NCI-H187 (cell line): Measurements from ENCODE around the gene ADRA2C.

Experiments
- DNase-seq, 2 experiments: peaks; one replicate each; lab custom pipeline; 2025; lab: John Stamatoyannopoulos, UW

ADRA2C gene

DNA sequence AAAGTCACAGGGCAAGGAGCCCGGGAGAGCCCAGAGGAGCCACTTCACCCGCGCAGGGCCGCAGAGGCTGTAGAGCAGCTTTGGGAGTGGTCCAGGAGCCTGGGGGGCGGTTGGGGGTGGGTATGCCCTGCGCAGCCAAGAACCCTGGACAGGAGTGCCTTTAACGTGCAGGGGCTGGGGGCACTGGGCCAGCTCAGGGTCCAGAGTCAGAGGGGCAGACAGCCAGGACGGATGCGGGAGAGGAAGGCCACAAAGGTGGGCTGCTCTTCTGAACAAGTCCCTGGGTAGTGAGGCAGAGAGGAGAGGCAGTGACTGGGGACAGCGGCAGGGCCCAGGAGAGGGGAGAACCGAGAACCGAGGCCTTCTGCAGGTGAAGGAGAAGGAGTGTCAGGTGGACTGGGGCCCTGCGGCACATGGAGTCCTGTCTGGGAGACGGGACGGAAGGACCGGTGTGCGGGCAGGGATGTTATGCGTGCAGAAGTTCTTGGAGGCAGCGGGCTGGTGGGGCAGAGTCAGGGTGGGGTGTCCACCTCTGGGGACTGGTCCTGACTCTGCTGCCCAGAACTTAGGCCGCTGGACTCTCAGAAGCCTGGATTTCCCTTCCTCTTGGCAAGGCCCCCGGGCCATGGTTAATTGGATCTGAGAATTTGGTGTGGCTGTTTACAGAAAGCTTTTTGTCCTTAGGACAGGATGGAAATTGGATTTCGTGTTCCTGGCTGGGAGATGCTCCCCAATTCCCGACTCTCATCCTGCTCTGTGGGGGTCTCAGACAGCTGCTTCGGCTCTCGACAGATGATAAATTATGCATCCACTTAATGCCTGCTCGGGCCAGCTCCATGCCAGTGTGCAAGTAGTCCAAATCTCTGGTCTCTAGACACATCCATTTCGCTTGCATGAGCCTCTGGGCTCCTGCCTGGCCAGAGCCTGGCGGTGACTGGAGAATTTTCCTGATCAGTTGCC lies 31.9 kb downstream of the ADRA2C start:
- no peak for DNase-seq

DNA sequence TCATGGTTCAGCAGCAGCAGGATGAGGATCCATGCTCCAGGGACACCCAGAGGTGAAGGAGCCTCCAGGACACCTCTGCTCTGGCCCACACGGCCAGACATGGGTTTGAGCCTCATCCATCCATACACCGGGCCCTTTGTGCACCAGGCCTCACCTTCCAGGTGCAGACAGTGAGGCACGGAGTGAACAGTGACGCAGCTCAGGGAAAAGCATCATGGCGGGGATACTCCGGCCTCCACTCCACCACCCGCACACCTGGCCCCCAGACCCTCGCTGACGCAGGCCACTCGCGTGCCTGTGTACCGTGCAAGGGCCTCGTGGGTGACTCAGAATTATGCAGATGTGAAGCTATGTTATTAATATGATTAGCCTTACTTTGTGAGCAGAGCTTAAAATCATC lies 33.3 kb downstream of the ADRA2C start:
- no peak for DNase-seq

DNA sequence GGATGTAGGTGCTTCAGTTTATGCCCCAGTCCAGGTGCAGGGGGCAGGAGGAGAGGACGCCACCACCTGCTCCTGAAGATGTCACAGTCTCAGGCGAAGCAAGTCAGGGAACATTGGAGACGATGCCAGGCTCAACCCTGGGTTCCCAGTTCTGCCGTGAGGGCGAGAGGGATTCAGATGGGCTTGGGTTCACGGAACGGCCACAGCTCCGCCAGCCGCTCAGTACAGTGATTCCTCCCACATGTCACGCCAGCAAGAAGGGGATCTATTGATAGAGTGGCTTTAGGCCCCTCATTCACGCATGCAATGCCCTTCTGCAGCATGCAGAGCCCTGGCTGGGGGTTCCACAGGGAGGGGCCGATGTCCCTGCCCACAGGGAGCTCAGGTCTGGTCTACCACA lies 34.2 kb downstream of the ADRA2C start:
- no peak for DNase-seq

DNA sequence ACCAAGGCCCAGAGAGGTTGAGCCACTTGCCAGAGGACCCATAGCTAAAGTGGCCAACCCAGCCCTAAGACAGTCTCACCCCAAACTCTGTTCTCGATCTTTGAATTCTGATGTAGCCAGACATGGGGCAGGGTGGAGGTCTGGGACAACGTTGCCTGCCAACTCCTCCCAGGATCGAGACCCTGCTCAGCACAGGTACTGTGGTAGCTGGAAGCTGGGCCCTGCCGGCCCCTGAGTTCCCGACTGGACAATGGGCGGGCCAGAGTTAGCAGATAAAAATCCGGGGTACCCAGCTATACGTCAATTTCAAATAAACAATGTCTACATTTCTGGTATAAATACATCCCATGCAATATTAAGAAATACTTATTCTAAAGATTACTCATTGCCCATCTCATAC lies 35.3 kb downstream of the ADRA2C start:
- DNase-seq = no peak

GRCh38 chr4:3801931-3802550 lies 35.9 kb downstream of the ADRA2C start:
- no peak for DNase-seq

DNA sequence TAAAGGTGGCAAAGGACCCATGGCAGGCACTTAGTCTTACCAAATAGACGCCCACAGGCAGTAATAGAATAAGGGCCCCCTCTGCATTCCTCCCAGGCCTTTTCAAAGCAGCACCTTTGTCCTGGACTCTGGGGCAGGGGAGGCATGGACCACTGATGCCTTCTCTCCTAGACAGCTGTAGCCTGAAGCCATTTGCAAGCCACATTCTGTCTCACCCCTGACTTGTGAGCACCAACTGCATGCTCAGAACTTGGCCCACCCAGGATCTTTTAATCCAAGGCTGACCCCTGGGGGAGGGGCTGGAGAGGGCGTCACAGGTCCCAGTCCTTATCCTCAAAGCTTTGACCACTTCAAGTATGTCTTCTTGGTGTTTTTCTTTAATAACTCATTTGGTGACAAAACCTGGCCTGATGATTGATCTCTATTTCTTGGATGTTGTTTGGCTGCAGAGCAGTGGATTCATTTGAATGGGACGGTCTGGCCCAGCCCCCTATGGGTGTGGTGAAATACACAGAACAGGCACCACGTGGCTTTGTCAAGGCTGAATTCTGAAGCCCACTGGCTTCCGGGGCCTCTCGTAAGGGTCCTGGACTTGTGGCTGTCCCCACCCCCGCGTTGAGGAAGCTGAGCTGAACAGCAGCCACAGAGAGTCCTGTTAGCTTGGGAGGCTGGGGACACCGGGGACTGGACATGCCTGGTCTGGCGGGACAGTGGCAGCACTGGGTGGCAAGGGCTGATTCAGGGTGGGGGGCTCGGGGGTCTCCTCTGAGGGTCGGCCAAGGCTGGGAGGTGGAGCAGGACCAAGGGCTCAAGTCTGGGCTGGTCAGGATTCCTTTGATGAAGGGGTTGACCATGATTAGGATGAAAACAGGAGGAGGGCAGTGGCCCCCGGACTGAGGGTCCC lies 36.6 kb downstream of the ADRA2C start:
- DNase-seq = no peak

GRCh38 chr4:3803475-3803847 lies 37.3 kb downstream of the ADRA2C start:
- DNase-seq = no peak

DNA sequence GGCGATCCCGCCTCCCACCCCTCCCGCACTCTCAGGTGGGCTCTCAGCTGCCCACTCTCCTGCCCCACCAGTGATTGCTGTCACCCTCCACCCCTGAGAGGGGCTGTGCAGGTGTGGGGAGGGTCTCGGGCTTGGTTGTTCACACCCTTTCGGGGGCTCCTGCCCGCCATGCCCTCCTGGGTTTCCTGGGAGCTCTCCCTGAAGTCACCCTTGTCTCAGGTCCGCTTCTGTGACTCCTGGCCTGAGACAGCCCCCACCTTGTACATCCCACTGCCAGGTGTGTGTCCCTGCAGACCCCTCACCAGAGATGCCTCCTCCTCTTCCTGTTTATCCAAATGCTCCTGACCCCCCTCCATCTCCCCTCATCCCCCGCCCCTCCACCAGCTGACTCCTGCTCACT lies 37.8 kb downstream of the ADRA2C start:
- no peak for DNase-seq

DNA sequence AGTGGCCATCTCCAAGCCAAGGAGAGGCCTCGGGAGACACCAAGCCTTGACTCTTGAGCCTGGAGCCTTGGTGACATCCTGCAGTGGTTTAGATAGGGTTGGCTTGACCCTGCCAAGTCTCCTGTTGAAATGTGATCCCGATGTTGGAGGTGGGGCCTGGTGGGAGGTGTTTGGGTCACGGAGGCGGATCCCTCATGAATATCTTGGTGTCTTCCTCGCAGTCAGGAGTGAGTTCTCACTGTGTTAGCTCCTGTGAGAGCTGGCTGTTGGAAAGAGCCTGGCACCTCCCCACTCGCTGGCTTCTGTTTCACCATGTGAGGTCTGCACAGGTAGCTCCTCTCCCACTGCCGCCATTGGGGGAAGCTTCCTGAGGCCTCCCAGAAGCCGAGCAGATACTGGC lies 38.8 kb downstream of the ADRA2C start:
- no peak for DNase-seq

GRCh38 chr4:3805731-3806130 lies 39.5 kb downstream of the ADRA2C start:
- no peak for DNase-seq

DNA sequence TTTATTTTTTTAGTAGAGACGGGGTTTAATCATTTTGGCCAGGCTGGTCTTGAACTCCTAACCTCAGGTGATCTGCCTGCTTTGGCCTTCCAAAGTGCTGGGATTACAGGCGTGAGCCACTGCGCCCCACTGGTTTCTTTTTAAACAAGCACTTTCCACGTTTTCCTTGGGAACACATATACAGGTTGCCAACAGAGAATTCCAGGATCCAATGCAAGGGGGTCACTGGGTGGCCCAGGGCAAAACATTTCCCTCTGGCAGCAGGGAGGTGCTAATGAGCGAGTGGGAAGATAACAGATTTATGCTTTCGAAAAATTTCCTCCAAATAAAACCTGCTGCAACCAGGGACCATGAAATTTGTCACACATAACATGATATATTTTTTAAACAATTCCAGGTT lies 41.1 kb downstream of the ADRA2C start:
- no peak for DNase-seq

- no peak for DNase-seq
Measured at GRCh38 chr4:3807822-3808496, 41.8 kb downstream of the ADRA2C start.

DNA sequence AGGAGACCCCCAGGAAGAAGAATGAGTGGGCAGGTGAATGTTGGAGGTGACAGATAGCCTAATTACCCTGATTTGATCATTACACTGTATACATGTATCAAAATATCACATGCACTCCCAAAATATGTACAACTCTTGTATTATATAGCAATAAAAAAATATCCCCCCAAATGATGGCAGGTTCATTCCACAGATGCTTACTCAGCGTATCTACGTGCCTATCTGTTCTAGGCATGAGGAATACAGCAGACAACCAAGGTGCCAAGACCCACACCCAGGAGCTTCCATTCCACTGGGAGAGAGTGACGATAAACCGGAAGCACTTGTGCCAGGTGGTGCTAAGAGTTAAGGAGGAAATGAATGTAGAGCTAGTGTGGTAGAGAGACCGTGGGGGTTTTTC lies 42.4 kb downstream of the ADRA2C start:
- no peak for DNase-seq

DNA sequence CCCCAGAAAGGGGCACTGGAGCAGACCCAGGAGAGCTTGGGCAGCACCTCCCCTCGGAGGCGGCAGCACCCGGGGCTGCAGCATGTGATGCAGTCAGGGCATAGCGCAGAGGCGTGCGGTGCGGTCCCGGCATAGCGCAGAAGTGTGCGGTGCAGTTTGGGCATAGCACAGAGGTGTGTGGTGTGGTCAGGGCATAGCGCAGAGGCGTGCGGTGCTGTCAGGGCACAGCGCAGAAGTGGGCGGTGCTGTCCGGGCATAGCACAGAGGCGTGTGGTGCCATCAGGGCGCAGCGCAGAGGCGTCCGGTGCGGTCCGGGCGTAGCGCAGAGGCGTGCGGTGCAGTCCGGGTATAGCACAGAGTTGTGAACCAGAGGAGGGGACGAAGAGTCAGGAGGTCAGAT lies 42.8 kb downstream of the ADRA2C start:
- DNase-seq = no peak

- DNase-seq = no peak
Measured at GRCh38 chr4:3809451-3810110, 43.4 kb downstream of the ADRA2C start.

DNA sequence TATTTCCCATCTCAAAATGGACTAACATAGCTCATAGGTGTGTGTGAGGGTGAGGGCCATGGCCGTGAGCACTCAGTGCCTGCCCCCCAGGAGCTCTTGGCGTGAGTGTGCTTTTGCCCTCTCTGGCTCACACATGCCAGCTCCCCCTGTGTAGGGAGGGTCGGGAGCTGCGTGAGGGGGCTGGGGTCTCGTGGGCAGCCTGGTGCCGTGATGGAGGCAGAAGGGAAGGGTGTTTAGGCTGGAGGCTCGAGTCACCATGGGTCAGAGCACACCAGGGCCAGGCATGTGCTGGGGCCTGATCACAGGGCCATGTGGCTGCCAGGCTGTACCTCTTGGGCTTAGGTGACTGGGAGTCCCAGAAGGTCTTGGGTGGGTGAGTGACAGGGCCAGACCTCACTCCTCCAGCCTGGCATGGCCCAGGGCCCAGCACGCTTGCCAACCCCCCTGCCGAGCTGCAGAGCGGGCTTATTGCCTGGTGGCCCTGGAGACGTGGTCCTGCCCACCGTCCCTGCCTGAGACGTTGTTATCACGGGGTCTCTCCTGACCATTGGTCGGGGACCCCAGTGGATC lies 44.0 kb downstream of the ADRA2C start:
- no peak for DNase-seq

GRCh38 chr4:3810796-3811485 lies 44.8 kb downstream of the ADRA2C start:
- no peak for DNase-seq

GRCh38 chr4:3811621-3812020 lies 45.4 kb downstream of the ADRA2C start:
- no peak for DNase-seq

GRCh38 chr4:3812211-3812934 lies 46.2 kb downstream of the ADRA2C start:
- no peak for DNase-seq
